HG03045 (cell line): ENCODE results near the gene AMZ1.
"Not testable (repeated sequence)": the region's sequence is repeated elsewhere in the genome, so short reads cannot be mapped to it uniquely, and the experiment has no call there.

ENCODE experiments used
- ATAC-seq: cut with Tn5 transposase; IDR thresholded peaks from one replicate; pipeline ENCODE4 v1.9.1; 2021; ENCODE audit warnings: mild to moderate bottlenecking, moderate library complexity; ENCODE audit not compliant: unreplicated experiment

The AMZ1 gene

DNA sequence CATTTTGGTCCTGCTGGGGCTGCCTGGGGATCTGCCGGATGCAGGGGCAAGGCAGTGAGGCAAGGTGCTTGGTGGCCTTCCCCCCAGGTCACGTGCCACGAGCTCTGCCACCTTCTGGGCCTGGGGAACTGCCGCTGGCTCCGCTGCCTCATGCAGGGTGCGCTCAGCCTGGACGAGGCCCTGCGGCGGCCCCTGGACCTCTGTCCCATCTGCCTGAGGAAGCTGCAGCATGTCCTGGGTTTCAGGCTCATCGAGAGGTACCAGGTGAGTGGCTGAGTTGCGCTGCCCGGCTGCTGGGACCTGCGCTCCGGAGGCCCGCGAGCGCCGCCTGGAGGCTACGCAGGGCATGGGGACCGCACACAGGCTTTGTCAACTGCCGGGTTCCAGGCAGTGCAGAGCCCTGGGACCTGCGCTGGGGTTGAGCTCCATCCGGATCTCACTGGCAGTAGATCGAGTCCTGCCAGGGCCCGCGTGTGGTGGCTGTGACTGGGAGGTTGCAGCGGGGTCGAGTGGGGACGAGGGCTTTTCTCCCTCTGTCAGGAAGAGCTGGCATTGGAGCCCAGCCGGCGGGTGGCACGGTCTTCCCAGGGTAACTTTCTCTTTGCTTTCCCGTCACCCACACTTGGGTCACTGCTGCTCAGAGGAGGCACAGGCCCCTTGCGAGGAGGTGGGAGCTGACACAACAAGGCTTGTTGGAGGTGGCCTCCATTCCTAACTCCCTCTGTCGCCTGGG, 21.7 kb downstream of the AMZ1 start:
- peak; percentile 67 for ATAC-seq

DNA sequence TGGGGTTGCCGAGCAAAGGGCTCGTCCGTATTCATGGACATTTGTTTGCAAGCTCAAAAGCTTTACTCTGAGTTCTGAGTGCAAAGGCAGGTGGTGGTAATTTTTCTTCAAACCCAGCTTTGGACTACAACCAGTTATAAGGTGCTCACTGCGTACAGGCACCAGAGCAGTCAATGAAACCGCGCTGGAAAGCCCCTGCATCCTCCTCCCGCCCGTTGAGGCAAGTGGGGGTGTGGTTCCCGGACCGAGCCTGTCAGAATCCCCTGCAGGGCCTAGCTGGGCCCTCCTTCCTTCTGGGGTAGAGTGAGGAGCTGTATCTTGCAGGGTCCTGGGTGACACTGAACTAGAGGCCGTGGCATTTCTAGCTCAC, 22.3 kb downstream of the AMZ1 start:
- peak; percentile 58 for ATAC-seq

DNA sequence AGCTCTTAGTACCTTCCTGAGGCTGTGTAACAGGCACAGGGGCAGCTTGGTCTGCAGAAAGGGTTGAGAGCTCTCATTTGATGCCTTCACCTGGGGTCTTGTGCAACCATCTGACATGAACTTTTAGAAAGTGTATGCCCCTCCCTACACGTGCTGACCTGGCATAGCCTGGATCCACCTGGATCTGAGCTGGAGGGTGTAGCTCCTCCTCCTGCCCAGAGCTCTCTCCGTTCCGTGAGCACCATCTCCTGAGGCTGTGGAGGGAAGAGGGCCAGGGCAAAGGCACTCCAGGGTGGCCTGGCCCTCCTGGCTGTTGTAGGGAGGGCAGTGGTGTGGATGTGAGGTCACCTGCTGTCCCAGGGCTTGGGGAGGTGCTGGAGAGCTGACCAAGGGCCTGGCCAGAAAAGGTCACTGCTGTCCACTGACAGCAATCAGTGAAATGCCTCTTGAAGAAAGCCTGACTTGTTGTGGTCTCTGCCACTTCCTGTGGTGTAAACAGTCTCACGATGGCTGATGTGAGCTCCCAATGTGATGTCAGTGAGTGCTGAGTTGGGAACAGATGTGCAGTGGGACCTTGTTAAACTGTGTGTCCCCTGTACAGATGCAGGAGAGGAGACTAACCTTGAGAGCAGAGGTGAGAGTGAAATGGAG, 23.0 kb downstream of the AMZ1 start:
- no peak for ATAC-seq

DNA sequence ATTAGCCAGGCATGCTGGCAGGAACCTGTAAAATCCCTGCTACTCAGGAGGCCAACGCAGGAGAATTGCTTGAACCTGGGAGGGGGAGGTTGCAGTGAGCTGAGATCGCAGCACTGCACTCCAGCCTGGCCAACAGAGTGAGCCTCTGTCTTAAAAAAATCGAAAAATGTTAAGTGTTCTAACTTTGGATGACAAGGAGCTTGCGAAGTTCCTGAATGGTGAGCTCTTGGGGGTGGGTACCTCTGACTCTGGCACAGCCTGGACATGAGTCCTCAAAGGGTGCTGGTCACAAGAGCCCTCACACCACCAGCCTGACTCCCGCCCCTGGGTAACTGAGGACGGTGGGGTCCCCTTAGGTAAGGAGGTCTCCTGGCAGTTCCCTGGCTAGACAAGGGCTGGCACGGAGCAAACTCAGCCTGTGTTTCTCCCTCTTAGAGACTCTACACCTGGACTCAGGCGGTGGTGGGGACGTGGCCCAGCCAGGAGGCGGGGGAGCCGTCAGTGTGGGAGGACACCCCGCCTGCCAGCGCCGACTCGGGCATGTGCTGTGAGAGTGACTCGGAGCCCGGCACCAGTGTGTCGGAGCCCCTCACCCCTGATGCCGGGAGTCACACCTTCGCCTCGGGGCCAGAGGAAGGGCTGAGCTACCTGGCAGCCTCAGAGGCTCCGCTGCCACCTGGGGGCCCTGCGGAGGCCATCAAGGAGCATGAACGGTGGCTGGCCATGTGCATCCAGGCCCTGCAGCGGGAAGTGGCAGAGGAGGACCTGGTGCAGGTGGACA, 24.1 kb downstream of the AMZ1 start:
- ATAC-seq, result no peak

DNA sequence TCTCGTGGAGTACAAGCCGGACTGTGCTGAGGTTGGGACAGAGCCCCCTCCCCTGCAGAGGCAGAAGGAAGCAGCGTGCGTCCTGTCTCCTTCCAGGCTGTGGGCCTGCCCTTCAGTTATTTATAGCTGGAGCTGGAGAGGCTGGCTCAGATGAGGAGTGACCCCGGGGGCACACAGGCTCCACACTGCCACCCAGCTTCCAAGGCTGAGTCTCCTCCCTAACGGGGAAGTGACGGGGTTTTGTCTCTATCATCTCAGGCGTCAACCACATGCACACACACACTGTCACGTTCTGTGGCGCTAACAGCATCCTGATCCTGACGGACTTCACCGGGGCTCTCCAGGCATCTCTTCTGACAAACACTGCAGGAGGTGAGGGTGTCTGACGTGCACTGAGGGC, 25.4 kb downstream of the AMZ1 start:
- no peak for ATAC-seq

DNA sequence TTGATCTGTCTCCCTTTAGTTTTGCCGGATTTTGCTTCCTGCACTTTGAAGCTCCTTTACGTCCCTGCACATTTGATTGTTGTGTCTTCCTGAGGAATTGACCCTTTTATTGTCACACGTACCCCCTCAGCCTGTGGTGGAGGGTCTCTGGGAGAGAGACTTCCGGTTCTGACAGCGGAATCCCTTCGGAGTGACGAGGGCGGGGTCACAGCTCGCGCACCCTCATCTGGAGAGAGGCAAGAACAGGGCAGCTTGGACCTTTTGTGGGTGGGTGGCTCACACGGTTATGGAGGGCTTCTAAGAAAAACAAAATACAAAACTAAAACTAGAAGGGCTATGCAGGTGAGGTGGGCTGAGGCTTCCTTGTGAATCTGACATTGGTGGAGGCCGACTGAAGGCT, 26.0 kb downstream of the AMZ1 start:
- no peak for ATAC-seq

DNA sequence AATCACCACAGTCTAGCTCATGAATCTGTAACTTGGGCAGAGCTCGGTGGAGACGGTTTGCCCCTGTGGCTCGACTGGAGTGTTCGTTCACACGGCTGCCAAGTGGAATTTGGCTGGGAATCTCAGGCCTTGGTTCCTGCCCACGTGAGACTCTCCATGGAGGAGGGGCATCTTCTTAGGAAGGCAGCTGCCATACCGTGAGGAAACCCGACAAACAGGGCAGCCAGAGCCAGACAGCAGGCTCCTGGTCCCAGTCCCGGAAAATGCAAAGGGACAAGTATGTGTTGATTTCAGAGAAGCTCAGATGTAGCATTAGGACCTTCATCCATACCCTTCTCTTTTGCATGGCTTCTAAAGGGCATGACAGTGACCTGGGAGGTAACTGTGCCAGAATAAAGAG, 26.6 kb downstream of the AMZ1 start:
- no peak for ATAC-seq

DNA sequence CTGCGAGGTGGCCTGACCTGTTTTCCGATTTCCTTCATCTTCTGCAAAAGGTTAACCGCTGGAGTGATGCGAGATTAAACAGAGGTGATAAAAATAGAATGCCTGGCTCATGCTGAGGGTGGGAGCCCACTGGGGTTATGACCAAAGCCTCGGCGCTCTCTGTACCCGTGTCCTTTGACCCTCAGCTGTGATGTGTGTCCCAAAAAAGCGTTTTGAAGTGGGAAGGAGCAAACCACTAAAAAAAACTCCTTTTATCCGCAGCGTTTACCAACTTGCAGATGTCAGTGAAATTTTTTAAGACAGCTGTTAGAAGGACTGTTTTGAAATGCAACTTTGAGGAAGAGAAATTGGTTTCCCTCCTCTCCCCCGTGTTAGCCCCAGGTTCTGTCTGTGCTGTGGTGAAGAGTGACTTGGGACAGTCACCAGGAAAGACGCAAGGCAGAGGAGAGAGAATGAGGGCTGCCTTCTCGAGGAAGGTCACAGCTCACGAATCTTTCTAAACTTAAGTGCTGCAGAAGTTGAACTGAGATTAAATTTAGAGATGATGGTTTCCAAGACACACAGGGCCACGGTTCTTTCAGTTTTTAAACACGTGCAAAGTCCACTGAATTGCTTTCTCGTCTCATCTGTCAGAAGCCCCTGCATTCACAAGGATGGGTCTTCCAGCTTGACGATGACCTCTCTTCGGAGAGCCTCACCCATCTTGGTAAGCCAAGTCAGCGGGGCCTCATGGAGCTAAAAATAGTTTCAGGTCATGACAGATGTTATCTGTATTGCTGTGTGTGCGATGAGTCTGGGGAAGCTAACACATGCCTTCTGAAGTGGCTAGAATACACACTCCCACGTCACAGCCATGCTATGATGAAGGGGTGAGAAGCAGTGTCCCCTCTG, 27.6 kb downstream of the AMZ1 start:
- ATAC-seq, result no peak

DNA sequence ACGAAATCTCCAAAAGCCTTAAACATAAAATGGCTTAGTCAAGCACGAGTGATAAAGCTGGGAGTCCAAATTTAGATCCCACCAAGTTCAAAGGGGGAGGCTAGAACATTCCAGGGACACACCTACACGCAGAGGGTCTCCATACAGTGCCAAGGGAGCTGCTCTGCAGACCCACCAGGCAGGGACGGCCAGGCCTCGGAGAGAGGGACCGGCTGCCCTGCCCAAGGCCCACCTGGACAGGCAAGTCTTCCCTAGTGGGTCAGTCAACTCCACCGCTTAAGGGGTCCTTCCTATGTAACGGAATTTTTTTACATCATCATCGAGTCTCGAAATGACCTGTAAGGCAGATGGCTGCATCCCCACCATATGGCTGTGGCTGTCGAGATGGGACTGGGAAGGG, 28.5 kb downstream of the AMZ1 start:
- no peak for ATAC-seq

DNA sequence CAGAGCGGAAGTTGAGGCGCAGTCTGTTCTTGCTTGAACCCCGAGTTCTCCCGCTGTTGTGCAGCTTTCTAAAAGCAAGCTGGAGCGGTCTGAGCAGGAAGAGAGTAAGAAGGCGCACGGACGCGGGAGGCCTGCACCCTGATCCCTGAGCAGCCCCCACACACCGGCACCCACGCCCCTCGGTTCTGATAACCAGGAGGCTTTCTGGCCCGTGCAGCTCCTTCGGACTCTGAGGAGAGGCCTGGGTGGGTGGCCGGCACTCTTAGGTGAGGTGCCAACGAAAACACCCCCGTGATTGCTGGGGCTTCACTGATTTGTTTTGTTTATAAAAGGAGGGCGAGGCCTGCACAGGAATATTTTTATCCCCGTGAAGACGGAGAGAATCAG, 28.9 kb downstream of the AMZ1 start:
- ATAC-seq, result no peak

DNA sequence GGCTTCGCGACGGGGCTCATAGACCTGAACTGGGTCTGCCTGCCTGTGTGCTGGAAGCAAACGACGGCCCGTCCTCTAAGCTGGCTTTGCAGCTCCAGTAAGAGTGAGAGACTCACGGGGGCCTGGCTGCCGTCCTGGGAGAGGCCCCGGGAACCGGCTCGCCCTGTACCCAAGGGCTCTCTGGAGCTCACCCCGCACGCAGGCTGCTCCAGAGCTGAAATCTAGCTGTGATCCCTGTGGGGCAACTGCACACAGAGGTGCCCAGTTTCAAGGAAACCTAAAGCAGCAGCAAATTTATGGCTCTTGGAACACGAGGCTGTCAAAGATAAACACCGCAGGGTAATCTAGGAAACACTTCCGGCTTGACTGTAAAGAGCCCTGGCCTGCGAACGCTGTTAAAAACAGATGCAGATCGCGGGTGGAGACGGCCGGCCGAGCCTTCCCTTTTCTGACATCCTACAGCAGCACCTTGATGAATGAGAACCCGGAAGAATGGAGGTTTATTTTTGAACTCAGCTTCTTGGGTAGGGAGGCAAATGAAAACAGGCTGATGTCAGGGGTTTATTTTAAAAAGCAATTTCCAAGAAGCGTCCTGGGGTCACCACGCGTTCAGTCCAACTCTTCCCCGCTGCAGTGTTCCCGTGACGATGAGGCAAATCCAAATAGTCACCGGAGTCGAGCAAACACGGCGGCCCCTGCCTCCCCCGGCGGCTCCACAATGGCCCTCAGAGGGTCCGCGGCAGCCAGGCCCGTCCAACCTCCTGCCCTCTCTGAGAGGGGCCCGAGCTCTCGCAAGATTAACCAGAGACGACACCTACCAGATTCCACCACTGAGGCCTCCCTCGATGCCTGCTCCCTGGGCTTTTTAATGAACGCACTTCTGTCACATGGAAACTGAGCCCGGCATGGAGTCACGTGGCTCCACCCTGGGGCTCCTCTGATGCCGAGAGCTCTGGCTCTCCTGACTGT, 29.6 kb downstream of the AMZ1 start:
- no peak for ATAC-seq

DNA sequence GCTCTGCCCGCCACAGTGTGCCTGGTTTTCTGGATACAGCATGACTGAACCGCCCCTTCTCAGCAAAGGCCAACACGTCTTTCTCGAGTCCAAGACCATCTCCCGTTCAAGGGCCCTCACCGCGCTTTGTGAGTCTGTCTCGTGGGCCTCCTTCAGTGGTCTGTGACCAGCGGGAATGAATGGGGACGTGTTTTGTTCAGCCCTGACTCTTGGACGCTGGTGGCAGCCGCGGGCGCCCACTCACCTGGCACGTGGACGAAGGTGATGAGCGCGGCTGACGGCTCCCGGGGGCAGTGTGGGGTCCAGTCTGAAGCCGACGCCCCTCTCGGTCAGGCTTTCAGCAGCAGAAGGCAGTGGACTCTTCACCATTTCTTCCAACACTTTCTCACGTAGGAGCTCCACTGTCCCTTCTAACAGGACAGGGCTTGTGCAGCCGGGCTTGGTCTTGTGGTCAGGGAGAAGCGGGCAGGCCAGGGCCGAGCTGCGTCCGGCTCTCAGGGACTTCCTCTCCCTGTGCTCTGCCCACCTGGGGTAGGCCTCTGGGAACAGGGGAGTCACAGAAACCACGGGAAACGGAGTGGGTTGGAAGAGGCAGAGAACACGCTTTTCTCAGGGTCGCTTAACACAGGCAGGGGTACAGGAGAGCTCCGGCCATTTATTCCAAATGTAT, 30.4 kb downstream of the AMZ1 start:
- no peak for ATAC-seq

DNA sequence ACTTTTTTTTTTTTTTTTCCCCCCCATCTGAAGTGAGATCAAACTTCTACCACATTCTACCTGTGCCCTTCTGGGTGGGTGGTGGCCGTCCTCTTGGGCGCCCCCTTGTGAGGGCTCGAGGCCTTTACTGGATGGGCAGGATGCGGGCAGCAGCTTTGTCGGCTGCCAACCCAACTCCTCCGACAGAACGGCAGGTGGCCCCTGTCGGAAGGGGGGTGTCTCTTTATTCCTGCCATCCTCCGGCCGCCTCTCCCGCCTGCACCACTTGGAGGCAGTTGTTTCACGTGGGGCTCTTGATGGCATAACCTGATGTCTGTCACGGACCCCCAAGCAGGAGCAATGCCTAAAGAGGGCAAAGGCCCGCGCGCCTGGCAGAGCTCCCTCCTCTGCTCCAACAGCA, 31.0 kb downstream of the AMZ1 start:
- ATAC-seq, result no peak

DNA sequence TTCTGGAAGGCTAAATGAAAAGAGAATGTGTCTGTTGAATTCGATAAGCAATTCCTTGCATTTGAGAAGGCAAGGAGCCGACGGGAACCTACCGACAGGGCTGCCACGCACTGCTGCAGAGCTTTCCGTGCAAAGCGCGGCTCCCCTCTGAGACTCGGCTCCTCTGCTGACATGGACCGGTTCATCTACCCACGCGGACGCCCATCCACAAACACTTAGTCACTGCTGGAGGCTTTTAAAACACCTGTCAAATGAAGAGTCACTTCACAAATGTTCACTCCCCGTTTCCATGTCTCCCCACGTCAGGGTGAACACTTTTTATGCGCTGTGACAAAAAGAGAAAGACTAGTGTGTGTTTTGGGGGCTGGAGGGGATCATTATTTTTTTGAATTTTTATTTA, 32.0 kb downstream of the AMZ1 start:
- no peak for ATAC-seq

DNA sequence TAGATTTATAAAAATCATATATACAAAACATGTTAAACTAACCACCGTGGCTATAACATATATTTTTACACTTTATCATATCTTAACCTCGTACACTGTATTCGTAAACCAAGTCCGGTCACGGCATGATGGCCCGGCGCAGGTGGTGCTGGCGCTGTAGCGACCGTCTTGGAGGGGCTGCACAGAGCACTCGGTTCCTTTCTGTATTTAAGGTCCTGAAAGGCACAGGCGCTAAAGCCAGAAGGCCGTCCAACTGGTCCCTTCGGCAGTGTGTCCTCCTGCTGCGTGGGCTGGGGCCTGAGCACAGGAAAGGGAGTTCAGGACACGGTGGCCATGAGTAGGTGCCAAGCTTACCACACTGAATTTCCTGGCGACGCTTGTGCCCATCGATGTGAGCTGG, 33.8 kb downstream of the AMZ1 start:
- no peak for ATAC-seq

DNA sequence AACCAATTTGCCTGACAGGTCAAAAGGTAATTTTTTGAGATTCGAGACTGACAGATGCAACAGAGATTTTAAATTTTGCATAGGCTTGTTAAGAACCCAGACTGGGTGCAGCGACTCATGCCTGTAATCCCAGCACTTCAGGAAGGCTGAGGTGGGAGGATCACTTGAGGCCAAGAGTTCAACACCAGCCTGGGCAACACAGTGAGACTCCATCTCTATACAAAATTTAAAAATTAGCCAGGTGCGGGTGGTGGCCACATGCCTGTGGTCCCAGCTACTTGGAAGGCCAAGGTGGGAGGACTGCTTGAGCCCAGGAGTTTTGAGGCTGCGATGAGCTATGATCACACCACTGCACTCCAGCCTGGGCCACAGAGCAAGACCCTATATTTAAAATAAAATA, 34.6 kb downstream of the AMZ1 start:
- ATAC-seq, result no peak

DNA sequence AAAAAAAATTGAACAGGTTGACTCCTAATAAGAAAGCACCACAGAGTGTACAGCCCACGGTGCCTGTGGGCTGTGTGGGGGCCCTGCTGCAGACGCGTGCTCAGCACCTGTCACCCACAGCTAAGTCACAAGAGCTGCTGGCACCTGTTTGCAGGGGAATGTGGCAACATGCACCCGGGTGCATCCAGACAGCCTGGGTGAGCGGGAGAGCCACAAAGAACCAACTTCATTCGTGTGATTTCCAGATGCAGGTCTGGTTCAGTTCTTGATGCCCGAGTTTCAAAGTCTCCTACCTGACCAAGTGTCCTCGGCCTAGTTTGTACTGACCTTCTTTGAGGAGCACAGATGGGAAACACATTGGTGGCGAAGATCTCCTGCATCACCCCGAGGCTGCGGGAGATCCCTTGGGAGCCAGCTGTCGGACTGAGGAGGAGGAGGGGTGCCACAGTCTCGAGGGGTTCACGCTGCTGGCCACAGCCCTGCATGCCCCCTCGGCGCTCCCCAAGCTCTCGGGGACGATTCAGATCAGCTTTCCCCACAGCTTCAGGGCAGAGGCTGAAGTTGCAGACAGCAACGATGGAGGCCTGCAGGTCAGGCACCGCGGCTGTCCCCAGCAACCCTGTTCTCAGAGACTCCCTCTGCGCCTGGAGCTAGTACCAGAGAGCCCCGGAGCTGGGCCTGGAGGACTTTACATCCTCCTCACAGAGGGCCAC, 35.3 kb downstream of the AMZ1 start:
- no peak for ATAC-seq

DNA sequence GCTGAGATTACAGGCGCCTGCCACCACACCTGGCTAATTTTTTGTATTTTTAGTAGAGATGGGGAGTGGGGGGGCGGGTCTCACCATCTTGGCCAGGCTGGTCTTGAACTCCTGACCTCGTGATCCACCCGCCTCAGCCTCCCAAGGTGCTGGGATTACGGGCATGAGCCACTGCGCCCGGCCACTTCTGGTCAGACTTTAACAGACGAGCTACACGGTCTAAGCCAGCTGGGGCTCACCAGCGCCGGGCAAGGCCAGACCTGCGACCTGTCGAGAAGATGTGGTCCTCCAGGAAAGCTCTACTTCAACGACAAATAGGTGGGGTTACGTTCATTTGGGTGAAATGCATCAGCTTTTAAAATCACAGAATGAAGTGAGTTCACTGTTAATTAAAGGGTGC, 36.0 kb downstream of the AMZ1 start:
- ATAC-seq, result not testable (repeated sequence)
